Endothelial cell of umbilical vein (primary cell): Measurements from ENCODE around the gene CCDC184. TPM values are rescaled to one million over a fixed set of nuclear protein-coding genes. Genes with fewer than 3 reads are reported as not detected.

ENCODE experiments used
- BruUV-seq: library from RNA; stranded (reverse); fragments of 400-500 nt; replicated peaks from 2 replicates; lab custom pipeline; 2021; lab: Mats Ljungman, UMichigan
- CTCF ChIA-PET: fragments of 300-600, 350-600 bp; sonication (Branson Sonifier 250); formaldehyde crosslinking; loops from one replicate; lab custom pipeline; 2021; ENCODE audit warnings: antibody characterized with exemption, inconsistent platforms; lab: Charles Lee
- POLR2A ChIA-PET: fragments of 300-600, 350-600 bp; sonication (Branson Sonifier 250); formaldehyde crosslinking; loops from one replicate; lab custom pipeline; 2021; ENCODE audit warnings: antibody characterized with exemption, inconsistent platforms; lab: Charles Lee
- DNase-seq: peaks from one replicate; pipeline ENCODE4 v3.0.0-alpha.2; 2011; ENCODE audit warnings: low read depth, low spot score
- FAIRE-seq: peaks from 2 replicates; lab custom pipeline; 2011; peaks lifted over from hg19 to GRCh38; lab: Jason Lieb, UNC
- H2AFZ ChIP-seq: 2 replicates; pipeline ENCODE4 v1.6.0; 2012; ENCODE audit warnings: low read depth, low read length, control low read depth, inconsistent platforms
- H3K27ac ChIP-seq: 2 replicates; pipeline ENCODE4 v1.5.1; 2011; ENCODE audit warnings: low read depth, mild to moderate bottlenecking, control low read depth, low read length, moderate library complexity; ENCODE audit not compliant: insufficient read depth
- H3K27me3 ChIP-seq, 2 experiments: 2 replicates each; pipeline versions ENCODE4 v1.6.0 to v1.6.1; 2011; ENCODE audit warnings: low read length in 2 of 2, mixed read lengths in 1 of 2; ENCODE audit not compliant: control insufficient read depth in 2 of 2, insufficient read depth in 2 of 2
- H3K36me3 ChIP-seq, 2 experiments: 2 replicates in 1 of 2; 3 replicates in 1 of 2; pipeline ENCODE4 v1.5.1; 2011; ENCODE audit warnings: low read length in 2 of 2, mild to moderate bottlenecking in 1 of 2, moderate library complexity in 1 of 2; ENCODE audit not compliant: control insufficient read depth in 2 of 2, insufficient read depth in 2 of 2; ENCODE audit errors: extremely low read depth in 1 of 2
- H3K4me1 ChIP-seq: 3 replicates; pipeline ENCODE4 v1.5.1; 2011; ENCODE audit warnings: mild to moderate bottlenecking, low read length; ENCODE audit not compliant: control insufficient read depth, insufficient read depth; ENCODE audit errors: extremely low read depth
- H3K4me2 ChIP-seq: 2 replicates; pipeline ENCODE4 v1.6.1; 2011; ENCODE audit warnings: low read length, control low read depth, mixed read lengths; ENCODE audit not compliant: insufficient read depth
- H3K4me3 ChIP-seq, 3 experiments: fragments of 200-600 bp in 1 of 3; sonication (generic), shearing (Covaris generic) in 1 of 3; replicated peaks in 1 of 3; 2 replicates each; pipeline ENCODE4 v1.5.1; 2011 to 2016; ENCODE audit warnings: control low read depth in 3 of 3, low read length in 3 of 3, mild to moderate bottlenecking in 2 of 3, inconsistent platforms in 1 of 3, low read depth in 1 of 3, moderate library complexity in 1 of 3; ENCODE audit not compliant: insufficient read depth in 1 of 3
- H3K79me2 ChIP-seq: 2 replicates; pipeline ENCODE4 v1.6.0; 2012; ENCODE audit warnings: low read length, inconsistent platforms; ENCODE audit not compliant: control insufficient read depth, insufficient read depth
- H3K9ac ChIP-seq: replicated peaks from 2 replicates; pipeline ENCODE3; 2011; ENCODE audit warnings: low read length, control low read depth; ENCODE audit not compliant: insufficient read depth; ENCODE audit errors: extremely low read depth
- H3K9me1 ChIP-seq: replicated peaks from 3 replicates; pipeline ENCODE4 v1.6.0; 2011; ENCODE audit warnings: mild to moderate bottlenecking, low read length; ENCODE audit not compliant: control insufficient read depth, insufficient read depth; ENCODE audit errors: extremely low read depth
- H3K9me3 ChIP-seq: replicated peaks from 2 replicates; pipeline ENCODE4 v1.5.1; 2012; ENCODE audit warnings: low read length, inconsistent platforms; ENCODE audit not compliant: control insufficient read depth, insufficient read depth
- H4K20me1 ChIP-seq: replicated peaks from 2 replicates; pipeline ENCODE3; 2011; ENCODE audit warnings: mild to moderate bottlenecking, low read length; ENCODE audit not compliant: control insufficient read depth, insufficient read depth; ENCODE audit errors: extremely low read depth
- CTCF ChIP-seq, 2 donors: IDR thresholded peaks; 1 replicate in 1 of 2; 2 replicates in 1 of 2; pipeline ENCODE4 v1.5.1; 2011; ENCODE audit warnings: low read length in 2 of 2, mild to moderate bottlenecking in 2 of 2, moderate library complexity in 2 of 2, control low read depth in 1 of 2, inconsistent platforms in 1 of 2, low read depth in 1 of 2; ENCODE audit not compliant: insufficient read depth in 1 of 2; ENCODE audit errors: extremely low read depth in 1 of 2
- EZH2 ChIP-seq: IDR thresholded peaks from 2 replicates; pipeline ENCODE4 v1.6.1; 2012; ENCODE audit warnings: borderline replicate concordance, low read depth, mild to moderate bottlenecking, moderate library complexity, low read length, inconsistent platforms; ENCODE audit not compliant: severe bottlenecking
- FOS ChIP-seq: IDR thresholded peaks from 2 replicates; pipeline ENCODE4 v1.6.1; 2011; ENCODE audit warnings: mild to moderate bottlenecking, low read length, moderate library complexity, borderline replicate concordance; ENCODE audit not compliant: insufficient read depth
- GATA2 ChIP-seq: IDR thresholded peaks from 2 replicates; pipeline ENCODE4 v1.7.0; 2011; ENCODE audit warnings: low read depth, mild to moderate bottlenecking, moderate library complexity, mixed read lengths, low read length; ENCODE audit not compliant: insufficient read length, insufficient read depth
- JUN ChIP-seq: IDR thresholded peaks from 2 replicates; pipeline ENCODE4 v1.6.1; 2011; ENCODE audit warnings: borderline replicate concordance, low read depth; ENCODE audit not compliant: insufficient read length, insufficient read depth
- MYC ChIP-seq: IDR thresholded peaks from one replicate; pipeline ENCODE4 v1.6.1; 2011; ENCODE audit warnings: mild to moderate bottlenecking, low read depth, low read length
- POLR2A ChIP-seq: IDR thresholded peaks from 2 replicates; pipeline ENCODE4 v1.6.1; 2012; ENCODE audit warnings: low read depth, mild to moderate bottlenecking, control low read depth, low read length
- POLR2AphosphoS5 ChIP-seq: IDR thresholded peaks from 2 replicates; pipeline ENCODE4 v1.6.1; 2012; ENCODE audit warnings: low read depth, mild to moderate bottlenecking, control low read depth, low read length, moderate library complexity; ENCODE audit not compliant: insufficient read depth
- dilution Hi-C: fragments of 300-500 bp; cut with MboI; formaldehyde crosslinking; loops from one replicate; pipeline ENCODE4 v1.15.0; 2019; ENCODE audit warnings: low sequenced_read_pairs; ENCODE audit not compliant: extremely low pct_ligation_motif_present
- intact Hi-C: fragments of 100-400 bp; cut with micrococcal nuclease; formaldehyde crosslinking; loops from one replicate; pipeline ENCODE4 v1.10.0; 2022
- polyA plus RNA-seq, 4 experiments: library from polyadenylated mRNA; depleted of rRNA in 3 of 4; stranded (reverse) in 3 of 4; unstranded in 1 of 4; fragments of >200 nt; gene quantifications; 2 replicates each; pipeline versions ENCODE4 v1.2.1 to v1.2.3, GENCODE V29; 2011 to 2012; ENCODE audit warnings: missing spikeins in 1 of 4
- total RNA-seq: library from RNA; stranded (reverse); gene quantifications from 2 replicates; pipeline ENCODE4 v1.2.3, GENCODE V29; 2021
- TF ChIP-seq, protein P1 (sequence below): IDR thresholded peaks from 2 replicates; pipeline ENCODE4 v1.6.1; 2011; ENCODE audit not compliant: insufficient read depth, insufficient read length

The CCDC184 gene
- total and polyA plus RNA-seq, 2 donors (not counting 3 experiments of a cell fraction or from before 2014, with no cell fraction given) = 0.18 to 0.39 TPM

DNA sequence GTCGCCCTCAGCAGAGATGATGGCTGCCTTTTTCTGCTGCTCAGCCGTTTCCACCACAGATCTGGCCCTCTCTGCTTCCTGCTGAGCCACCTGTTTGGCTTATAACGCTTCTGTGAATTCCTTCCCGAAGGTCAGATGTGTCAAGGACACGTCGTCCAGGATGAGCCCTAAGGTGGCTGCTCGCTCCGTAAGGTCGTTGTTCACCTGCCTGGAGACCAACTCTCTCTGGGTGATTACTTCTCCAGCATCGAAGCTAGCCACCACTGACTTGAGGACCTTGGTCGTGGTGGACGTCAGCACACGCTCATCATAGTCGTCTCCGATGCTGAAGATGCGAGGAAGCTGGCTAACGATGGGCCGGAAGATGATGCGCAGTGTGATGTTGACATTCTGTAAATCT lies 14.4 kb upstream of the CCDC184 start:
- Histone ChIP-seq H3K27me3 (peaks cover 2 to 11% of the 10 kb centered on the region in 2 experiments), H2AFZ (no peak overlapping the region), H4K20me1 (no peaks in the 10 kb centered on the region), H3K9me3 (no peaks in the 10 kb centered on the region), H3K9me1 (no peaks in the 10 kb centered on the region), H3K27ac (no peak overlapping the region), H3K9ac (no peak overlapping the region), H3K4me3 (no peak overlapping the region), H3K36me3 (no peaks in the 10 kb centered on the region), H3K4me1 (no peaks in the 10 kb centered on the region), H3K79me2 (no peaks in the 10 kb centered on the region), H3K4me2 (no peak overlapping the region)
- TF ChIP-seq FOS (no peak), POLR2AphosphoS5 (no peak), GATA2 (no peak), MYC (no peak), EZH2 (no peak), CTCF (IDR thresholded peaks at IDR 0.05; ENCODE audit: extremely low read depth in 1 of 2, insufficient read depth in 1 of 2, low read depth in 1 of 2, low read length in 2 of 2) (no peak), POLR2A (no peak), JUN (no peak)
- TF ChIP-seq, protein P1, sequence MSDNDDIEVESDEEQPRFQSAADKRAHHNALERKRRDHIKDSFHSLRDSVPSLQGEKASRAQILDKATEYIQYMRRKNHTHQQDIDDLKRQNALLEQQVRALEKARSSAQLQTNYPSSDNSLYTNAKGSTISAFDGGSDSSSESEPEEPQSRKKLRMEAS = no peak
- CTCF ChIA-PET = interaction anchor here (1.0 to 1.6 kb wide), 4 partner anchors 12 to 449 kb away, joined by 3 to 6 read pairs (median 4); partner anchors contain the start of gene ASB8
- dilution Hi-C loops = no loop called here
- FAIRE-seq = no peak
- POLR2A ChIA-PET = interaction anchor here (0.6 kb wide), 2 partner anchors 148 to 1171 kb away, joined by 3 to 7 read pairs; no protein-coding TSS in a partner anchor
- intact Hi-C loops = loop anchor here (5.0 kb wide), 1 partner anchor 448 kb away; no protein-coding TSS in a partner anchor
- no peak for DNase-seq
- no TSS peak for BruUV-seq
